Forelimb muscle (tissue), 1 donor: ENCODE data around the gene YDJC. TPM values are rescaled to one million over a fixed set of nuclear protein-coding genes. Genes with fewer than 3 reads are reported as not detected.
"Not testable (repeated sequence)": the region's sequence is repeated elsewhere in the genome, so short reads cannot be mapped to it uniquely, and the experiment has no call there.

ENCODE experiments used
- DNase-seq: peaks from one replicate; pipeline ENCODE4 v3.0.0-alpha.2; 2013; ENCODE audit warnings: low read depth
- polyA plus RNA-seq: library from polyadenylated mRNA; unstranded; fragments of 120-200 nt; gene quantifications from one replicate; pipeline ENCODE4 v1.2.1, GENCODE V29; 2013; ENCODE audit not compliant: insufficient read length

Gene YDJC
- polyA plus RNA-seq, 1 donor = 4.9 TPM

DNA sequence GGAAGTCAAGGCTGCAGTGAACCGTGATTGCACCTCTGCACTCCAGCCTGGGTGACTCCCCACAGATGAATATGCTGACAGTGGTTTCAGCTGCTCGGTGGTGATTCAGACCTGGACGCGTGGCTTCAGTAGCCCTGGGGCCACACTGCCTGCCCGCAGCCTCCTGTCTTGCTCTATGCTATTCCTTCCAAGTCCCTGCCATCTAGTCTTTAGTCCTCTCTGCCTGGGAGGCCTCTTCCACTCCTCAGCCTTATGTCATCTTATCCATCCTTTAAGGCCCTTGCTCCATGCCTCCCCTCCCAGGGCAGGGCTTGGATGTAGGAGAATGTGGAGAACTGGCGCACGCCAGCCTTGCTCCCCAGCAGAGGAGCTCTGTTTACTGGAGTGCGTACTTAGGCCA is 23.0 kb downstream of the YDJC start:
- no peak for DNase-seq

DNA sequence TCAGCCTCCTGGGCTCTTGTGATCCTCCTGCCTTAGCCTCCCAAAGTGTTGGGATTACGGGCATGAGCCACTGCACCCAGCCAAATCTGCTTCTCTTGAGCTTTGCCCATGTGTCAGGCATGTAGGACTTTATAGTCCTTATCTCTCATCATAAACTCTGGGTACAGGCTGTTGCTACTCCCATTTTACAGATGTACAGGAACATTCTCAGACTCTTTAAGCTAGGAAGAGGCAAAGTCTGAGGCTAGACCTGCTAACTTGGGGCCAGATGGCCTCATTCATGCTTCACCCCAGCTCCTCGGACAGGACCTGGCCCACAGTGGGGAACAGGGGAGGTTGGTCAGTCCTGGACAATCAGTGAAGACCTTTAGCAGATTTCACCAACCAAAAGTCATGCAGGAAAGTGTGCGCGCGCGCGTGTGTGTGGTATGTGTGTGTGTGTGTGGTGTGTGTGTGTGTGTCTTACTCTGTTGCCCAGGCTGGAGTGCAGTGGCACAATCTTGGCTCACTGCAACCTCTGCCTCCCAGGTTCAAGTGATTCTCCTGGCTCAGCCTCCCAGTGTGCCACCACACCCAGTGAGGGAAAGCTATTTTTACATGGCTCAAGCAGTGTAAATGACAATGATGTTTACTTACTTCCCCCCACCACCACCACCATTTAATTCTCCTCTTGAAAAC is 23.8 kb downstream of the YDJC start:
- DNase-seq = no peak

- DNase-seq = no peak
These were observed 25.8 kb downstream of the YDJC start for GRCh38 chr22:21603973-21604372.

DNA sequence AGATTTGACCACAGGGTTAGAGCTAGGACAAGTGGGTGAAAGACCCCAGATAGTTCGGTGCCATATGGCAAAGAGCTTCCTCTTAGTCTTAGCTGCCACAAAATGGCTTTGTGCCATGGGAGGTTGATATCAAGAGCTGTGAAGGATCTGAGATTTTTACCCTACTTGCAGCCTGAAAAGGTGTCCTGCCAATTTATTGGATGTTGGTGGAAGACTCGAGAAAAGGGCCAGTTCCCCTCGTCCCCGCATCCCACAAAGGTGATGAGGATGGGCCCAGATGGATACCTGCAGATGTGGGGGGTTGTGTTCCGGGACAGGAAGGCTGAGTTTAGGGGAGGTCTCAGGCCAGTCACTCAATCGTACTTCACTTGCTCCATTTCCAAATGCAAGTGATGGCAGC is 27.2 kb downstream of the YDJC start:
- DNase-seq = no peak

- DNase-seq = no peak
These were observed 30.5 kb downstream of the YDJC start for GRCh38 chr22:21599053-21599893.

DNA sequence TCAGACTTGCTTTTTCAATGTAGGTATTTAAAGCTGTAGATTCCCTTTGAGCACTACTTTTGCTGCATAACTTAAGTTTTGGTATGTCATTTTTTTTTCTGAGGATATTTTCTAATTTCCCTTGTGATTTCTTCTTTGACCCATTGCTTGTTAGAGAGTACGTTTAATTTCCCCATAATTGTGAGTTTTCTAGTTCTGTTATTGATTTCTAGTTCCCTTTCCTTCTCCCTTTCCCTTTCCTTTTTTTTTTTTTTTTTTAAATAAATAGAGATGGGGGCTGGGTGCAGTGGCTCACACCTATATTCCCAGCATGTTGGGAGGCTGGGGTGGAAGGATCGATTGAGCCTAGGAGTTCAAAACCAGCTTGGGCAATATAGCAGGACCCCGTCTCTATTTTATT is 31.5 kb downstream of the YDJC start:
- DNase-seq = no peak

DNA sequence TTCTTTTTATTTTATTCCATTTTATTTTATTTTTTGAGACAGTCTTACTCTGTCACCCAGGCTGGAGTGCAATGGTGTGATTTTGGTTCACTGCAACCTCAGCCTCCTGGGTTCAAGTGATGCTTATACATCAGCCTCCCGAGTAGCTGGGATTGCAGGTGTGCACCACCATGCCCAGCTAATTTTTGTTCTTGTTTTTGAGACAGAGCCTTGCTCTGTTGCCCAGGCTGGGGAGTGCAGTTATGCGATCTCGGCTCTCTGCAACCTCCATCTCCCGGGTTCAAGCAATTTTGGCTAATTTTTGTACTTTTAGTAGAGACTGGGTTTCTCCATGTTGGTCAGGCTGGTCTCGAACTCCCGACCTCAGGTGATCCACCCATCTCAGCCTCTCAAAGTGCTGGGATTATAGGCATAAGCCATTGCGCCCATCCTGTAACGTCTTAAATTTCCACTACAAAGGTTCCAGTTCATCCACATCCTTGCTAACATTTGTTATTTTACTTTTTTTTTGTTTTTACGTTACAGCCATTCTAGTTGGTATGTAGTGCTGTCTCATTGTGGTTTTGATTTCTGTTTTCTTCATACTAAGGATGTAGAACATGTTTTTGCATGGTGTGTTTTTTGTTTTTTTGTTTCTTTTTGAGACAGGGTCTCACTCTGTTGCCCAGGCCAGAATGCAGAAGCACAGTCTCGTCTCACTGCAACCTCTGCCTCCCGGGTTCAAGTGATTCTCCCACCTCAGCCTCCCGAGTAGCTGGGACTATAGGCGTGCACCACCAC is 33.3 kb downstream of the YDJC start:
- DNase-seq = not testable (repeated sequence)

DNA sequence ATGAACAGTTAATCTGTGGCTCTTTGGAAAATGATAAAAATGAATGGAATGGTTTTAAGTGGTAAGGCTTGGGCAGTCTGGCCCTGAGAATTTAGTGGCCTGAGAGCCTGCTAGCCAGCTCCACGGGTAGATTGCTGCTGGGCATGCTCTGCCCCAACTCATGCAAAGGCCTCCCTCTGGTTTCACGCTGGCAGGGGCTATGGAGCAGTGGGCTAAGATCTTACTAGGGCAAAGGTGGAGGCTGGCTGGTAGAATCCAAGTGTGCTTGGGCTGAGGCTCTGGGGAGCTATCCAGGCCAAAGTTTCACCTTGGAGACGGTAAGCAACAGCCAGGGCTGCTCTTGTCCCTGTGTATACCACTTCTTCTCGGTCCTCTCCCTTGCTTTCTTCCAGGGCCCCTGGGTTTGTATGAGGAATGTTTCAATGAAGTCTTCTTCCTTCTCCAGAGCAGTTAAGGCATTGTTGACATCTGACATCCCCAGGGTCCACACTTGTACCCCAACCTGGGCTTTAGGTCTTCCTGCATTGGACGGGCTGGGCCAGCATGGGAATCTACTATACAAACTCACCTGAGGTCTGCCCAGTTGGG is 34.9 kb downstream of the YDJC start:
- DNase-seq = no peak

DNA sequence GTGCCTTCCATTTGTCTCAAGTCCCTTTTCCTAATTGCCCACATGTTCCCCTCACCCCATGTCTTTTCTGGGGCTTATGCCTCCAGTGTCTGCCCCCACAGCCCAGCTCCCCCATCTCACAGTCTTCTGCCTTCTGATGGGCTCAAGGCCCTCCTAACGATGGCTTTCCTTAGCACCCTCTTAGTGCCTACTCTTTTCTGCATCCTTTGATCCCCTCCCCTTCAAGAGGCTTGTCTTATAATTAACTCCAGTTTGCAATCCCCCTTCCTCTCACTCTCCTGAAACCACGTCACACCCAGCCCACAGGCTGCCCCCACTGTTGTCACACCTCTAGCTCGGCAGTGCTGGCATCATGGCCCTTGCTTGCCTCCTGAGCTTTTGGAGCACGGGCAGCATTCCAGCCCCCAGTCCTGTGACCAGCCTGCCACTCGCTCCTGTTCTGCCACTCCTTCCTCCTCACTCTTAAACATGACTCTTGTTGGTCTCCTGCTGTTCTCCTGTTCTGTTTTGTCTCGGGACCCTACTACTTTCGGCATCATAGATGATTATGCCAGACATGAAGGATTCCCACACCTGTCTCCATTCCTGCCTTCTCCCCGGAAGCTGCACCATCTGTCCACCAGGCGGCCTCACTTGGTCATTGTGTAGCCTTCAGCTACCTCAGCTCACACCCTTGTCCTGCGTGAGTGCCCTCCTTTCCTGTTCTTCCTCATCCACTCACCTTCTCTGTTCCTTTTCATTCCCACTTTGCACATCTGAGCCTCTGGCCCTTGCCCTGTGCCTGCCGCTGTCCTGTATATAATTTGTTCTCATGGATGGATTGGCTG is 36.2 kb downstream of the YDJC start:
- DNase-seq = no peak

GRCh38 chr22:21592422-21592821 is 37.4 kb downstream of the YDJC start:
- DNase-seq = no peak

DNA sequence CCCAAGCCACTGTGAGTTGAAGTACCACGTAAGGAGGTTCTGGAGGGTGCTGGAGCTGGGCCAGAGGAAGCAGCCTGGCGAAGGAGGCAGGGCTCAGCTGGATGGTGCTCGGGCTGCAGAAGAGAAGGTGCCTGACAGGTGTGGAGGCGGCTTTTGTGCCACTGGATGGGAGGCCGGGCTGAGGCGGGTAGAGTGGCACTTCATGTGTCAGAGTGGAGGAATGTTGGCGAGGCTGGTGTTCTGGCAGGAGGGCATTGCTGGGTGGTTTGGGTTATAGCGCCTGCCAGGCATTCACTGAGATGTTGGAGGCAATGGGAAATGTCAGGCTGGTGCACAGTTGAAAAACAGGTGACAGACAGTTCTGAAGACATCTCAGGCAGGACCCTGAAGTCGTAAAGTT is 38.1 kb downstream of the YDJC start:
- no peak for DNase-seq

DNA sequence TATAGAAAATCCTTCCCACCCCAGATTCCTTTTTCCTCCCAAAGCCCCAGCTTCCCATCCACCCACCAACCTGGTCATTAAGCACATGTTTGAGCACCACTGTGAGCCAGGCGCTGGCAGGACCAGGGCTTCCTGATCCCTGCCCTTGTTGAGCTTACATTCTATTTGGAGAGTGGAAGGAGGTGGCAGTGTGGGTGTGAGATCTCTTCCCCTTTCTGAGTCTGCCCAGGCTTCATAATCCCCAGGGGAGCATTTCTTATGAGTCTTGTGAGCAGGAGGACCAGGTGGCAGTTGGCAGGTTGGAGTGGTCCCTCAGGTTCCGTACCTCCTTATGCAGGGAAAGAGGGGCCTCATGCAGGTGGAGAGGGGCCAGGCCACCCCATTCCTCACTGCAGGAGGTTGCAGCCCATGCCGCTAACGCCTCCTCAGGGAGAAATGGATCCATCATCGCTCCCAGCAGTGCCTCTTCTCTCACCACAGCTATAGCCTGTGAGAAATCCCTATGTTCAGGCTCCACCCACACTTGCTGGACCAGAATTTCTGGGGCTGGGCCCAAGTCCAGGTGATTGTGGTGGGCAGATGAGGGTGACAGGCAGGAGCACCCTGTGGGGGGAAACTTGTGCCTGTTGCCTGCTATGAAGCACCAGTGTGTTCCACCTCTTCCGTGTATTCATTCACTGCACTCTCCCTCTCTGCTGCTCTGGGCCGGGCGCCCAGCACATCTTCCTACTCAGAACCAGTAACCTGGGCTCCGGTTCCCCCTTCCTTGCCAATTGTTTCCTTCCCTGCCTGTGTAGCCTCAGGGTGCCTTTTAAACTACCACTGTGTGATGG is 38.8 kb downstream of the YDJC start:
- DNase-seq = no peak

- DNase-seq = no peak
These were observed 40.4 kb downstream of the YDJC start for GRCh38 chr22:21589396-21589795.

GRCh38 chr22:21587803-21588611 is 41.8 kb downstream of the YDJC start:
- DNase-seq = no peak

DNA sequence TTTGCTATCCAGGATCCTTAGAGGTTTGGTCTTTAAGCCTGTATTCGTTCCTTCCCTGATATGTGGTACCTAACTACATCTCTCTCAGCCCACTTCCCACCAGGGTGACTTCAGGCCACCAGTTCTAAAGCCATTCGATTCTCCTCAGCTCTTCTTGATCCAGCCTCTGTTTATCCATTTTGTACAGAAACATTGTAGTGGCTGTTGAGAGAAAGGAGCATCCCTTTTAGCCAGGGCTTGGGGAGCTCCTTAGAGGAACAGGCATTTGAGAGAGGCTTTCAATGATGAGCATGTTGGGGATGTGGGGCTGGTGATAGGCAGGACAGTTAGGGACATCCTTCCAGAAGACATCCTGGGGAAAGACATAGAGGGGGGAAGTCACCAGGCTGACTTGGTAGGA is 44.4 kb downstream of the YDJC start:
- no peak for DNase-seq

GRCh38 chr22:21582801-21583740 is 46.8 kb downstream of the YDJC start:
- no peak for DNase-seq

DNA sequence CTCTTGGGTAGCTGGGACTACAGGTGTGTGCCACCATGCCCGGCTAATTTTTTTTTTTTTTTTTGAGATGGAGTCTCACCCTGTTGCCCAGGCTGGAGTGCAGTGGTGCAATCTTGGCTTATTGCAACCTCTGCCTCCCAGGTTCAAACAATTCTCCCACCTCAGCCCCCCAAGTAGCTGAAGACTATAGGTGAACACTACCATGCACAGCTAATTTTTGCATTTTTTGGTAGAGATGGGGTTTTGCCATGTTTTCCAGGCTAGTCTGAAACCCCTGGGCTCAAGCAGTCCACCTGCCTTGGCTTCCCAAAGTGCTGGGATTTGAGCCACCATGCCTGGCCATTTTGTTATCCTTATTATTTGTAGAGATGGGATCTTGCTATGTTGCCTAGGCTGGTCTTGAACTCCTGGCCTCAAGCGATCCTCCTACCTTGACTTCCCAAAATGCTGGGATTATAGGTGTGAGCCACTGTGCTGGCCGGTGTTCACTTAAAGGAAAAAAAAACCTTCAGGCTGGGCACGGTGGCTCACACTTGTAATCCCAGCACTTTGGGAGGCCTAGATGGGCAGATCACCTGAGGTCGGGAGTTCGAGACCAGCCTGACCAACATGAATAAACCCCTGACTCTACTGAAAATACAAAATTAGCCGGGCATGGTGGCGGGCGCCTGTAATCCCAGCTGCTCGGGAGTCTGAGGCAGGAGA is 48.7 kb downstream of the YDJC start:
- not testable (repeated sequence) for DNase-seq

- DNase-seq = not testable (repeated sequence)
These were observed 49.2 kb downstream of the YDJC start for GRCh38 chr22:21580623-21581007.
